Left colon (tissue), 2 donors: Measurements from ENCODE around the gene ZNF423. TPM values are rescaled to one million over a fixed set of nuclear protein-coding genes. Genes with fewer than 3 reads are reported as not detected.

Source experiments
- ATAC-seq: fragments of 200-7000 bp; cut with Tn5 transposase; one replicate; pipeline ENCODE4 v1.9.1; 2020; ENCODE audit warnings: mild to moderate bottlenecking, moderate library complexity
- DNase-seq, 2 donors: peaks; one replicate each; pipeline ENCODE4 v3.0.0-alpha.2; 2020
- intact Hi-C, 2 donors: fragments of 100-400 bp; cut with DNase I in 1 of 2; cut with micrococcal nuclease in 1 of 2; formaldehyde crosslinking; loops; one replicate each; pipeline versions ENCODE4 v1.11.2 to v1.14.0; 2022; cut with DNase I, micrococcal nuclease
- total RNA-seq, 2 donors: library from RNA; stranded (reverse); fragmentation: NEBNext Ultra II Directional; extraction: Animal tissue kit (Norgen Biotek cat#: 25700); gene quantifications; one replicate each; pipeline ENCODE4 v1.2.1, GENCODE V29; 2021
- donor health status: DM: no; HTN: no; CAD: no.
- donor health status: DM: yes; HTN: yes; CAD: no.

The ZNF423 gene
- total RNA-seq, 2 donors from 2014 or later, result 8.2 to 10.5 TPM

GRCh38 chr16:49552313-49552928, 303.5 kb downstream of the ZNF423 start:
- ATAC-seq (no peak), DNase-seq (no peak)
- intact Hi-C loops, result no loop called here

- ATAC-seq (no peak), DNase-seq (no peak)
- intact Hi-C loops, result no loop called here
These were observed 305.2 kb downstream of the ZNF423 start for GRCh38 chr16:49550666-49551065.

- intact Hi-C loops, result no loop called here
These were observed 305.8 kb downstream of the ZNF423 start for GRCh38 chr16:49550140-49550539.

GRCh38 chr16:49548325-49548970, 307.5 kb downstream of the ZNF423 start:
- no peak for DNase-seq
- ATAC-seq, result no peak
- intact Hi-C loops, result no loop called here

More at GRCh38 chr16:49550140-49550539, 305.8 kb downstream of the ZNF423 start:
- ATAC-seq (no peak), DNase-seq (no peak)

- ATAC-seq, result no peak
- no peak for DNase-seq
- intact Hi-C loops, result no loop called here
These were observed 308.5 kb downstream of the ZNF423 start for GRCh38 chr16:49547448-49547847.

- no peak for DNase-seq
- intact Hi-C loops, result no loop called here
- ATAC-seq, result no peak
These were observed 309.2 kb downstream of the ZNF423 start for GRCh38 chr16:49546735-49547134.

GRCh38 chr16:49545741-49546448, 310.0 kb downstream of the ZNF423 start:
- DNase-seq, result no peak
- no peak for ATAC-seq
- intact Hi-C loops, result no loop called here

- ATAC-seq (no peak), DNase-seq (no peak)
- intact Hi-C loops, result no loop called here
These were observed 310.7 kb downstream of the ZNF423 start for GRCh38 chr16:49545243-49545642.

- intact Hi-C loops, result no loop called here
- ATAC-seq, result no peak
- DNase-seq, result no peak
These were observed 311.1 kb downstream of the ZNF423 start for GRCh38 chr16:49544828-49545227.

GRCh38 chr16:49543631-49543946, 312.3 kb downstream of the ZNF423 start:
- ATAC-seq (no peak), DNase-seq (no peak)
- intact Hi-C loops, result no loop called here

GRCh38 chr16:49542946-49543630, 312.8 kb downstream of the ZNF423 start:
- intact Hi-C loops, result no loop called here
- DNase-seq, result no peak
- no peak for ATAC-seq

GRCh38 chr16:49542391-49542891, 313.5 kb downstream of the ZNF423 start:
- DNase-seq (no peak), ATAC-seq (no peak)
- intact Hi-C loops, result no loop called here

GRCh38 chr16:49540836-49541235, 315.1 kb downstream of the ZNF423 start:
- intact Hi-C loops, result no loop called here
- DNase-seq (no peak), ATAC-seq (no peak)

GRCh38 chr16:49539758-49540157, 316.2 kb downstream of the ZNF423 start:
- intact Hi-C loops, result no loop called here
- DNase-seq, result no peak
- ATAC-seq, result no peak

GRCh38 chr16:49537924-49538459, 317.9 kb downstream of the ZNF423 start:
- no peak for DNase-seq
- no peak for ATAC-seq
- intact Hi-C loops, result no loop called here

GRCh38 chr16:49534901-49535610, 320.9 kb downstream of the ZNF423 start:
- no peak for DNase-seq
- ATAC-seq, result no peak

GRCh38 chr16:49533422-49533821, 322.5 kb downstream of the ZNF423 start:
- ATAC-seq, result no peak
- intact Hi-C loops, result no loop called here
- DNase-seq, result no peak

More at GRCh38 chr16:49534901-49535610, 320.9 kb downstream of the ZNF423 start:
- intact Hi-C loops, result no loop called here

- intact Hi-C loops, result no loop called here
- ATAC-seq, result no peak
- no peak for DNase-seq
These were observed 323.0 kb downstream of the ZNF423 start for GRCh38 chr16:49532873-49533272.
